Measurements from ENCODE around the gene WNT5A. TPM values are rescaled to one million over a fixed set of nuclear protein-coding genes. Genes with fewer than 3 reads are reported as not detected.

WNT5A gene
- polyA plus RNA-seq, 1 experiment: 203 TPM

- CTCF ChIA-PET: no interaction called here
- TF ChIP-seq, protein P1, sequence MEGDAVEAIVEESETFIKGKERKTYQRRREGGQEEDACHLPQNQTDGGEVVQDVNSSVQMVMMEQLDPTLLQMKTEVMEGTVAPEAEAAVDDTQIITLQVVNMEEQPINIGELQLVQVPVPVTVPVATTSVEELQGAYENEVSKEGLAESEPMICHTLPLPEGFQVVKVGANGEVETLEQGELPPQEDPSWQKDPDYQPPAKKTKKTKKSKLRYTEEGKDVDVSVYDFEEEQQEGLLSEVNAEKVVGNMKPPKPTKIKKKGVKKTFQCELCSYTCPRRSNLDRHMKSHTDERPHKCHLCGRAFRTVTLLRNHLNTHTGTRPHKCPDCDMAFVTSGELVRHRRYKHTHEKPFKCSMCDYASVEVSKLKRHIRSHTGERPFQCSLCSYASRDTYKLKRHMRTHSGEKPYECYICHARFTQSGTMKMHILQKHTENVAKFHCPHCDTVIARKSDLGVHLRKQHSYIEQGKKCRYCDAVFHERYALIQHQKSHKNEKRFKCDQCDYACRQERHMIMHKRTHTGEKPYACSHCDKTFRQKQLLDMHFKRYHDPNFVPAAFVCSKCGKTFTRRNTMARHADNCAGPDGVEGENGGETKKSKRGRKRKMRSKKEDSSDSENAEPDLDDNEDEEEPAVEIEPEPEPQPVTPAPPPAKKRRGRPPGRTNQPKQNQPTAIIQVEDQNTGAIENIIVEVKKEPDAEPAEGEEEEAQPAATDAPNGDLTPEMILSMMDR (IDR thresholded peaks at IDR 0.05; ENCODE audit: low read depth, low read length): no peak
- Histone ChIP-seq H3K9me3 (ENCODE audit: control insufficient read depth, insufficient read depth, low read length) (no peaks in the 10 kb centered on the region), H3K27ac (ENCODE audit: low read depth, low read length) (no peak overlapping the region), H3K27me3 (ENCODE audit: control insufficient read depth, insufficient read depth, low read length) (no peaks in the 10 kb centered on the region), H3K4me3 (ENCODE audit: low read depth, low read length) (no peak overlapping the region)
- POLR2A ChIA-PET: no interaction called here
- DNase-seq (ENCODE audit: low read depth, low spot score): no peak
Measured at GRCh38 chr3:55446850-55447249, 40.3 kb downstream of the WNT5A start.

- no peak overlapping the region for H3K27ac ChIP-seq (ENCODE audit: low read depth, low read length)
- H3K4me3 ChIP-seq (ENCODE audit: low read depth, low read length): no peak overlapping the region
- no peak for DNase-seq (ENCODE audit: low read depth, low spot score)
- H3K27me3 ChIP-seq (ENCODE audit: control insufficient read depth, insufficient read depth, low read length): no peaks in the 10 kb centered on the region
- ChIA-PET POLR2A (no interaction called here), CTCF (no interaction called here)
- TF ChIP-seq, protein P1 (IDR thresholded peaks at IDR 0.05; ENCODE audit: low read depth, low read length): no peak
- H3K9me3 ChIP-seq (ENCODE audit: control insufficient read depth, insufficient read depth, low read length): no peaks in the 10 kb centered on the region
Measured at GRCh38 chr3:55445551-55445950, 41.6 kb downstream of the WNT5A start.

GRCh38 chr3:55443346-55443745 is 43.8 kb downstream of the WNT5A start:
- TF ChIP-seq, protein P1 (IDR thresholded peaks at IDR 0.05; ENCODE audit: low read depth, low read length): no peak
- no peak for DNase-seq (ENCODE audit: low read depth, low spot score)
- no peaks in the 10 kb centered on the region for H3K27me3 ChIP-seq (ENCODE audit: control insufficient read depth, insufficient read depth, low read length)
- H3K9me3 ChIP-seq (ENCODE audit: control insufficient read depth, insufficient read depth, low read length): no peaks in the 10 kb centered on the region
- no peak overlapping the region for H3K4me3 ChIP-seq (ENCODE audit: low read depth, low read length)
- CTCF ChIA-PET: no interaction called here
- H3K27ac ChIP-seq (ENCODE audit: low read depth, low read length): no peak overlapping the region
- POLR2A ChIA-PET: no interaction called here

- CTCF ChIA-PET: no interaction called here
- Histone ChIP-seq H3K4me3 (ENCODE audit: low read depth, low read length) (no peak overlapping the region), H3K27me3 (ENCODE audit: control insufficient read depth, insufficient read depth, low read length) (no peaks in the 10 kb centered on the region), H3K9me3 (ENCODE audit: control insufficient read depth, insufficient read depth, low read length) (no peaks in the 10 kb centered on the region), H3K27ac (ENCODE audit: low read depth, low read length) (no peak overlapping the region)
- no peak for DNase-seq (ENCODE audit: low read depth, low spot score)
- POLR2A ChIA-PET: no interaction called here
- TF ChIP-seq, protein P1 (IDR thresholded peaks at IDR 0.05; ENCODE audit: low read depth, low read length): no peak
Measured at GRCh38 chr3:55442861-55443260, 44.2 kb downstream of the WNT5A start.

DNA sequence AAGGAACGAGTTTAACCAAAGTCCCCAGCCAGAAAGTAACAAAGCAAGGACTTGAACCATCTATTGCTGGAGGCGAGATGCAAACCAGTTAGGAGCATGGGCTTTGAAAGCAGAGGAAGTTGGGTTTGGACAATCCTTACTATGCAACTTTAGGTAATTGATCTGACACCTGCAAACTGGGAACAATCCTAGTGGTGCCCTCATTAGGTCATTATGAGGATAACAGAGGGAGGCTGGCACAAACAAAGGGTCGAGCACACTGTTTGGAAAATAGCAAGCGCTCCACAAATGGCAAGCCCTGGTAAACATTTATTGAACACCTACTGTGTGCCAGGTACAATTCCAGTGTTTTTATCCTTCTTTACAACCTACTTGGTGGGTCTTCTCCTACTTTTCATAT is 45.6 kb downstream of the WNT5A start:
- Histone ChIP-seq H3K27me3 (ENCODE audit: control insufficient read depth, insufficient read depth, low read length) (no peaks in the 10 kb centered on the region), H3K9me3 (ENCODE audit: control insufficient read depth, insufficient read depth, low read length) (no peaks in the 10 kb centered on the region), H3K27ac (ENCODE audit: low read depth, low read length) (no peak overlapping the region), H3K4me3 (ENCODE audit: low read depth, low read length) (no peak overlapping the region)
- no peak for DNase-seq (ENCODE audit: low read depth, low spot score)
- POLR2A ChIA-PET: no interaction called here
- CTCF ChIA-PET: no interaction called here
- TF ChIP-seq, protein P1 (IDR thresholded peaks at IDR 0.05; ENCODE audit: low read depth, low read length): no peak

Measured in AG04450 (cell line).